GM21576 (cell line): Measurements from ENCODE around the gene MAEA.

ENCODE experiments used
- ATAC-seq: cut with Tn5 transposase; IDR thresholded peaks from one replicate; pipeline ENCODE4 v1.9.1; 2021; ENCODE audit warnings: mild to moderate bottlenecking, moderate library complexity; ENCODE audit not compliant: unreplicated experiment

The MAEA gene

DNA sequence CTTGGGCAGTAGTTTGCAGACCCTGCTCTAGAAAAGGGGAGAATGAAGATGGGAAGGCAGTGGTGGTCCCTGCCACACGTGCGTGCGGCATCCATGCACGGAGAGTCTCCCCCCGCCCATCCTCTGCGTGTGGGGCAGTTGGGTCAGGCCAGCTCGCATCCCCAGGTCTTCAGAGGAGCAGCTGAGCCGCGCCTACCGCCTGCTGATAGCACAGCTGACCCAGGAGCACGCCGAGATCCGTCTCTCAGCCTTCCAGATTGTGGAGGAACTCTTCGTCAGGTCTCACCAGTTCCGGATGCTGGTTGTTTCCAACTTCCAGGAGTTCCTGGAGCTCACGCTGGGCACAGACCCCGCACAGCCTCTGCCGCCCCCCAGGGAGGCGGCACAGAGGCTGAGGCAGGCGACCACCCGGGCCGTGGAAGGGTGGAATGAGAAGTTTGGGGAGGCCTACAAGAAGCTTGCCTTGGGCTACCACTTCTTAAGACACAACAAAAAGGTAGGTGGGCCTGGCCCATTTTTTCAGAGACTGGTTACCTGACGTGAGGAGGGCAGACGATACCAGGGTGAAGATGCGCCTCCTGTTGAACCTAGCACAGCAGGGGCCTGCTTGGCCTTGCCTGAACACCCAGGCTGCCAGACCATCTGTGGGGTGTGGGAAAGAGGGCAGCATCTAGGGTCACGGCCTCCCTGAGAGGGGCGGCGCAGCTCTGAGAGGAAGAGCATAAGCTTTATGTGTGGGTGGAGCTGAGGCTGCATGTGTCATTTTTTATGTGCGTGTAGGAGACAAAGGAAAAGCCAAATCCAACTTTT is 59.9 kb downstream of the MAEA start:
- no peak for ATAC-seq

DNA sequence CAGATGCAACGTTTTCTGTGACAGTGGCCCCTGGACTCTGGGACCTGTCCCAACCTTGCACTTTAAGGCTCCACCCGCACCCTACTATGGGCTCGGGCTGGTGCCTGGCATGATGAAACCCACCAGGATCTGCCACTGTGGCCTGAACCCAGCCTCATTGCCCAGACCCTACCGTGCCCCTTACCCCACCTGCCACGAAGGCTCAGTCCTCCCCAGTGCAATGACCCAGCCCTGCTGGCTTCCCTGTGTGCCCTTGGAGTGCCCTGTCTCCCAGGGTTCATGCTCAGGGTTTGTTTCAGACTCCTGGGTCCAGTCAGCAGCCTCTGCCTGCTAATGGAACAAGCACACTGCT is 60.5 kb downstream of the MAEA start:
- ATAC-seq = no peak

DNA sequence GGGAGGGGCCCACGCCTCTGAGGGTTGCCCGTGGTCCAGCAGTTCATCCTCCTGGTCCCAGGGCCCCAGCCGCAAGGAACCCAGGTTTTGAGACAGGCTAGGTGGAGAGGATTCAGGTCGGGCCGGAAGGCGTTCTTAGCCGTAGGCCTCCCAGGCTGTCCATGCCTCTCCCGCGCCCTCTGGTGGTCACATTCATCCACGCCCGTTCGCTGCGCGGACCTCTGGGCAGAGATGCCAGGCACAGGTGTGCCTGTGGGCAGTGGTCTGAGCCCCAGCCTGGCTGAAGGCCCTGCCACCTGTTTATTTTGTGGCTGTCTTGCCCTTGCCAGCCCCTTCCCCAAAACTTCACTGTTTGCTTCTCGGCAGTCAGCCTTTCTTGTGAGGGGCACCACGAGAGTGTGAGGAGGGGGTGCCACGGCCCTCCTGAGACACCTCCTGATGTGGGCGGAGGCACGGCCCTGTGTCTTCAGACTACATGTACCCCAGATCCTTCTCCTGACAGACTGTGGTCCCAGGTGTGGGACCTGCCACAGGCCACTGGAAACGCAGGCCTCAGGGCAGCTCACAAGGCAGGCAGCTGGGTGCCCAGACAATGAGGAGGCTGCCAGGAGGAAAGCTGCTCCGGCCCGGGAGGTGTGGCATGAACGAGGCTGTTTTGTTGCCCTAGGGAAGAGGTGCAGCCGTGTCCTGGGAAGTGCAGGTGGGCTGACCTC is 62.3 kb downstream of the MAEA start:
- no peak for ATAC-seq

DNA sequence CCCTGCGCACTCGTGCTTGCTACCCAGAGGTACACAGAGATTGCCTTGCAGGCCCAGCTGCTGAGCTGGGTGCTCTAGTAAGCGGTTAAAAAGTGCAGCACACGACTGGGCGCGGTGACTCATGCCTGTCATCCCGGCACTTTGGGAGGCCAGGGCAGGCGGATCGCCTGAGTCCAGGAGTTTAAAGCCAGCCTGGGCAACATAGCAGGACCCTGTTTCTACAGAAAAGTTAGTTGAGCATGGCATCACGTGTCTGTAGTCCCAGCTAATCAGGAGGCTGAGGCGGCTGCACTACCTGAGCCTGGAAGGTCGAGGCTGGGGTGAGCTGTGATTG is 62.8 kb downstream of the MAEA start:
- no peak for ATAC-seq

DNA sequence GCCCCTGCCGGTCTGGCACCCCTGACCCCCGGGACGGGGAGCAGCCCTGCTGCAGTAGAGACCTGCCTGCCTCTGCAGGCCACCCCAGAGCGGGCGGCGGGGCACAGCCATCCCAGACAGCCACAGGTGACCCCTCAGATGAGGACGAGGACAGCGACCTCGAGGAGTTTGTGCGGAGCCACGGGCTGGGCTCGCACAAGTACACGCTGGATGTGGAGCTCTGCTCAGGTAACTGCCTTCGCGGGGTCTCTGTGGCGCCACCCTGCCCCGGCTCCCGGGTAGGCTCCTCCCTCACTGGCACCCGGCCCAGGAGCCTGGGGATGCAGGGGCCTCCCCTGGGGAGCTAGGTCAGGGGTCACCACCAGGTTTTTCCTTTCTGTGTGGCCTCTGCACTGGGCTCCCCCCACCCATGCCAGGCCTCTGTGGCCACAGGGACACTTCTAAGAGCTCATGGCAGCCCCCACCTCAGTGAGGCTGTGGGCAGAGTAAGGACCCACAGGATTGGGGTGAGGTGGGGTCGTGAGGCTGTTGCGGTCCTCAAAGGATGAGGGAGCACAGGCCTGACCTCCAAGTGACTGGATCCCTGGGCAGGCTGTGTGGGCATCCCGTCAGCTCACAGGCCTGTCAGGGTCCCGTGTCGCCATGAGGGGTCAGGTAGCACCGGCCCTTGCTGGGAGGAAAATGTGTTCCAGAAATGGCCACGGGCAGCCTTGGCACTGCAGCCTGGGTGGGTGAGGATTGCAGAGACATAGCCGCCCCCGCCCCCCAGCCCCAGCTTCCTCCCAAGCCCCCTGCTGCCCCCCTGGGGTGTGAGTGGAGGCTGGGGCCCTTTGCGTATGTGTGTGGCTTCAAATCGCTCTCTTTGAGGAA is 63.7 kb downstream of the MAEA start:
- ATAC-seq = no peak

DNA sequence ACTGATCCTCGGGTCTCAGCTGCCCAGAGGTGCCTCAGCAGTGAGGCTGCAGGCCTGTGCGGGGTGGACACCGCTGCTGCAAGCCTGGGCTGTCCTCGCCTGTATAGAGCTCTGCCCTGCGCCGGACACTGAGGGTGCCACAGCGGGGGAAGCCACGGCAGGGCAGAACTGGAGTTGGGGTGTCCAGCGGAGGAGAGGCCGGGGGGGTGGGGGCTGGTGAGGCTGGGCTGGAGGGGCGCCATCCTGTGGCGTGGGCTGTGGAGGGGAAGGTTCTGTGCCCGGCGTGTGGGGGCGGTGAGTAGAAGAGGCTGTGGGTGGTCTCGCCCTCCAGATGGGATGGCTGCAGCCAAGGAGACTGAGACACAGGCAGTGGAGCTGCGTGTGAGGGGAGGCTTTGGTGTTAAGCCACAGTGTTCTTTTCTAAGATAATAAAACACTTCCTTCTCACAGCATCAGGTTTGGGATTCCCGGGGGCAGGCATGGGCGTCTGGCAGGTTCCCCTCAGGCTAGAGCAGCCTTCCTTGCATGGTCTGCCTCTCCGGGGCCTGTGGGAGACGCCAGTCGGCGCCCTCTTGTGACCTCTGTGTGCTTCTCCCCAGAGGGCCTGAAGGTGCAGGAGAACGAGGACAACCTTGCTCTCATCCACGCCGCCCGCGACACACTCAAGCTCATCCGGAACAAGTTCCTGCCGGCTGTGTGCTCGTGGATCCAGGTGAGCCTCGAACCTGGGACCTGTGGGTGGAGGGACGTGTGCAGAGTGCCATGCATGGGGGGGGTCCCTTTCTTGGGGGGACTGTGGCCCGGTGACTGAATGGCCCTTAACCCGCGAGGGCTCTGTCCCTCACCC is 64.7 kb downstream of the MAEA start:
- no peak for ATAC-seq

DNA sequence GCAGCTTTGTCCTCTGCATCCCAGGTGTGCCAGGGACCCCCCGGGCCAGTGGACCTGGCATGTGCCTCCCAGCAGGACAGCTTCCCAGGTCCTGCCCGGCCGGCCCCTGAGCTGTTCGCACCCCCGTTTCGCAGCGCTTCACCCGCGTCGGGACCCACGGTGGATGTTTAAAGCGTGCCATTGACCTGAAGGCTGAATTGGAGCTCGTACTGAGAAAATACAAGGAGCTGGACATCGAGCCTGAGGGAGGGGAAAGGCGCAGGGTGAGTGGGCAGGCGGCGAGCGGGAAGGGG is 65.2 kb downstream of the MAEA start:
- no peak for ATAC-seq

DNA sequence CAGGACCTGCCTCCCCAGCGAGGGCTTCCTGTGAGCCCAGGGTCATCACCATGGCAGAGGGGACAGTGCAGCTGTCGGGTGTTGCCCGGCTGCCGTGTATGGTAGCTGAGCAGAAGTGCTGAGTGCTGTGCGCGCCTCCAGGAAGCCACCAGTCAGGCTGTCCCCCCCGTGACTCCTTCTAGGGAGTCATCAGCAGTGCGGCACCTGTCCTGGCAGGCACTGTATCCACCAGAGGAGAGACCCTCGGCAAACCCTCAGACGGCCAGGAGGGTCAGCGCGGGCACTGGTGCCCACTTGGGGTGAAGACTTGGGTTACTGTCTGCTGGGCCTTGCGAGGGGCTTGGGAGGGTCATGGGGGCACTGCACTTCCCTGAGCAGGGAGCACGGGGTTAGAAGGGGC is 65.7 kb downstream of the MAEA start:
- no peak for ATAC-seq

DNA sequence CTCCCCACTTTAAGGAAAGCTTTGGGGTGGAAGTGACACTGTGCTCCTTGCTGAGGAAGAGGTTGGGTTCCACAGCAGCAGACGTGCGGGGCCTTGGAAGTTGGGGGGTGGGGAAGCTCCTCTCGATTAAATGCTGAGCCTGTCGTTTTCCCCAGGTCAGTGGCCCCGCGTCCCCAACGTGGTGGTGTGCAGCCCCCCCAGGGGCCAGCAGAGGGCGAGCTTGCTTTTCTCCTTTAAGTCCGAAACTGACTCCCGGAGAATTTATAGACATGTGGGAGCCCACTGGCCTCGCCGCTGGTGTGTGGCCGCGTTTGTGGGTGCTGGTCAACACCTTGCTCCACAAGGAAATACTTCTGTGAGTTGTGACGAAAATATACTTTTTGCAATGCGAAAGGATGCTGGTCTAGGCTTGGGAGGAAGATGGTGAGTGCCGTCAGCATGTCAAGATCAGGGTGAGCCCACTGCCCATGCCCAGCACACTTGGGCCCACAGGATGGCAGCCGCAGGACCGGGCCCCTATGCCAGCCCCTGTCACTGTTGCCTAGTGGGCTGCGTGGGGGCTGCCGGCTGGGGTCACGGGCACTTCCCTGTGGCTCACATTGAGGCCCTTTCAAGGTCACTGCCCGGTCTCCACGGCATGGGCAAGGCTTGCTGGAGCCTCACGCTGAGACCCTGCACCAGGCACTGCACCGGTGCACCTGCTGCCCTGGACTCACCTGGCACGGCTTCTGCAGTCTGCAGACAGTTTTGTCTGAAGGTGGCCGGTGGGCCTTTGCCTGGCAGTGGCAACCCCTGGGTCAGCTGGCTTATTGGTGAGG is 66.7 kb downstream of the MAEA start:
- ATAC-seq = no peak

DNA sequence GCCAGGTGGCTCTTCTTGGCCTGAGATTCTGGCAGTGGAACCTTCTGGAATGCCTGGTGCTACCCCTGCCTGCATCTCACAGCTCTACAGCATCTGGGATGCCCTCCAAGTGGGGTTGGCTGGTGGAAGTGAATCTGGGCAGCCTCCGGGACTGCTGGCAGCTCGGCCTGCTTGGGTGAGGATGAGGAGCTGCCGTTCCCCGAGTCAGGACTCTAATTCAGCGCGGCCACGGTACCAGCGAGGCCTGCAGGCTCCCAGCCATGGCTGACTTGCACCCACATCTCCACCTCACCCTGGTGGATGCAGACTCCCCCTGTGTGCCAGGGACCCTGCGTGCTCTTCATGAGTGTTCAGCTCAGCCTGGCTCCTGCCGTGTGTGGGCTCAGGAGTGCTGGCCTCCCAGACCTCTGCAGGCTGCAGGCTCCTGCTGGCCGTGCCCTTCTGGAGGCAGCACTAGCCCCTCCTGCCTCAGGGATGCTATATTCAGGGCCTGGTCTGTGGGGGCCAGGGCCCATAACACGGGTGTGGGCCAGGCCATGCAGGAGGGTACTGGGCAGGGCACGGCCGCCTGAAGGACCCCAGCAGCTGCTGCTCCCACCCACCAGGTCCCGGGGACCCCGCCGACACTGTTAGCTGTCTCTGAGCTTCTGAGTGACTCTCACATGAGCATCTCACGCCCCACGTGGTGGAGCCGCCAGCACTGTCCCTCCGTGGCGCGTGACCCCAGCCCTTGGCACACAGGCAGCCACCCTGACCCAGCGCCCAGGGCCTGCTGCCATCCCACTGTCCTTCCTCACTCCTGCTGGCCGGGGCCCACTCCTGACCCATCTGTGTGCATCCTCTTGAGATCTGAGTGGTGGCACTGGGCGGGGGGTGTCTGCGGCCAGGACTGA is 67.9 kb downstream of the MAEA start:
- no peak for ATAC-seq

DNA sequence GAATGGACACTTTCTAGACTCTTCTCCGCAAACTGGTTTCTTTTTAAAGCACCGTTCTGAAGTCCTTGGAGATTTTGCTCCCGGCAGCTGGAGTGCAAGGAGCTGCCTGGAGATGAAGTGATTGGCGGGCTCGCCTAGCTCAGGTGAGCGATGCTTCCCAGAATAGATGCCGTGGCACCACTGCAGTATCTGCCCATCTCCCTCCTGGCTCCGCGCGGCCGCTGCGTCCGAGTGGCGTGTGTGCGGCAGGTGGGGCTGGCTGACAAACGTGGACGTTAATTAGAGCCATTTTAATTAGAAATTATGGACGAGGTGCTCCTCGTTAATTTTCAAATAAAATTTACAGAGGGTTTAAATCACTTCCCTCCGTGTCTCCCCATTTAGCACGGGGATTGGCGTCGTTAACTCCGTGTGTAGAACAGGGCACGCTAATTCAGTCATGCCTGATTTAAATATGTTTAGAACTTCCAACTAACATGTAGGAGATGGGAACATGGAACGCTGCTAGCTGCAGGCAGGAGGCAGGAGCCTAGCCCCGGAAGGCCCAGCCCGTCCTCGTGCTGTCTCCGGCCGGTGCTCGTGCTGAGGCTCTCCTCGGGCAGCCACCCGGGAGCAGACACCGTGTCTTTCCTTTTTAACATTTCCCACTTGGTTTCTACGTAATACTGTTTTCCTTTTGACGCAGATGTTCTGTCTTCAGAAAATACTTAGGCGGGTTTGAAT is 68.9 kb downstream of the MAEA start:
- ATAC-seq = no peak

DNA sequence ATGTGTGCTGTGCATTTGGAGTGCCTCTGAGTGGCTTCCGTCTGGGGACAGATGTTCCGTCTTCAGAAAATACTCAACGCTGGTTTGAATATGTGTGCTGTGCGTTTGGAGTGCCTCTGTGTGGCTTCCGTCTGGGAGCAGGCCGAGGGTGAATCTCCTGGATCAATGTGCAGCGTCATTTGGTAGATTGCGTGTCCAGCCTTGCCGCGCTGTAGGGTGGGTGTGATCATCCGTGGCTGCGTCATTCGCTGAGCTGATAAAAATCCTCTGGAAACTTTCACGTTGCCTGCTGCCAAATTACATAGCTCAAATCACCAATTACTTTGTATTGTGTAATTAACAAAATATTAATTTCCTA is 69.4 kb downstream of the MAEA start:
- ATAC-seq = no peak

DNA sequence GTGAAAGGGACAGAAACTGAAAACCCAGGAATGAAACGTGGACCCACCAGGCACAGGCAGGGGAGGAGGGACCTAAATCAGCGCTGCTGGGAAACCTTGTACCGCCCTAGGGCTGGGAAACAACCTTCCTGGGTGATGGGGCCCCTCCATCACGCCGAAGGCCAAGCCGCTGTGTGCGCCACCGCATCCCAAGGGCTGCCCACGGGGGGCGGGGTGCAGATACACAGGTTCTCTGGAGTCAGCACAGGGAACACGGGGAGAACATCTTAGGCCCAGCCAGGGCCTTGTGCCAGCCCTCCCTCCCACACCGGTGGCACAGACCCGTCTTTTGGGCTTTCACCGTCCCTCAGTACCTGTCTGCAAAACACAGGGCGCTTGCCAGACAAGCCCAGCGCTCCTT is 70.3 kb downstream of the MAEA start:
- ATAC-seq = no peak

DNA sequence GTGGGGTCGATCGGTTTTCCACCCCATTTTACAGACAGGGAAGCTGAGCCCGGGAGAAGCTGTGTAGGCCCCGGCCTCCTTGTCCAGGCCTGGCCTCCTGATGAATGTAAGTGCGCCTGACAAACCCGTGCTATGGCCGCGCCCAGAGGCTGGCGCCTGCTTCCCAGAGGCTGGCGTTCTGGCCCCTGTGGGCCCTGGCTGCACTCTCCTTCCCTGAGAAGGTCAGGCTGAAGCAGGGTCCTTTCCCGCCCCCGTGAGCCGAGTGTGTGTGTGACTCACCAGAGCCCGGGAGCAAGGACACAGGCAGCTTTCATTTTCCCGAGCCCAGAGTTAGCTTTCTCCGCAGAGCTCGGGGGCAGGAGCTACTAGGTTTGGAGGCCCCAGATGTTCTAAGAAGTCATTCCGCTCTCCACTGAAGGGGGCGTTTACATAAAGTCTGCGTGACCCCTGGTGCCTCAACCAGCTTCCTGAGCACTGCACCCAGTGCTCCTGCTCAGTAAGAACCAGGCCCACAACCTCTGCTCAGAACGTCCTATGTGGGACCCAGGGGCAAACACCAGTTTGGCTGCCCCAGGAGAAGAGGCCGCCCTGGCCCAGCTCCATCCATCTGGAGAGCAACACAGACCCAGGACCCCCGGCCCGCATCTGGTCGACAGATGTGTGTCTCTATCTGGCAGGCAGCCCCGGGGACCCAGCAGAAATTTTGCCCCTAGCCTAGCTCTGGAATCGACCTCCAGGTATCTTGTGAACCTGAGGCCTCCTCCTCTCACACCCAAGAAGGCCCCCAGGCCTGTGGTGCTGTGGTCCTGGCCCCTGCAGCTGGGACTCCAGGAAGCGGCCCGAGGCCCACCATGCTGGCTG is 71.0 kb downstream of the MAEA start:
- ATAC-seq = no peak

DNA sequence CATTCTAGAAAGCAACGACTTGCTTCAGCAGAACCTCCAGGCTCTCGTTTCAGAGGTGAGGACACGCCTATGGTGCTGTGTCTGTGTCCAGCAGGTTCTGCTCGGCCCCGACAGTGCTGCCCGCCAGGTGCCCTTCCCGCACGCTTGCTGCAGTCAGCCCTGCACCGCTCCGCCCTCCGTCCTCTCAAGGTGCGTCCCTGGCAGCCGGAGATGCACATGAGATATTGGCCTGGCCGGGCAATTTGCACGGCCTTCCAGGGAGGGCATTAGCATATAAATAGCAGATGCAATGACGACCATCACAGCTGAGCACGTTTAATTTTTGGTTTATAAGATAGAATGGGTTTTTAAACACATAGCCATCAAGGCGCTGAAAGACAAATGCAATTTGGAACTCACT is 71.7 kb downstream of the MAEA start:
- no peak for ATAC-seq

DNA sequence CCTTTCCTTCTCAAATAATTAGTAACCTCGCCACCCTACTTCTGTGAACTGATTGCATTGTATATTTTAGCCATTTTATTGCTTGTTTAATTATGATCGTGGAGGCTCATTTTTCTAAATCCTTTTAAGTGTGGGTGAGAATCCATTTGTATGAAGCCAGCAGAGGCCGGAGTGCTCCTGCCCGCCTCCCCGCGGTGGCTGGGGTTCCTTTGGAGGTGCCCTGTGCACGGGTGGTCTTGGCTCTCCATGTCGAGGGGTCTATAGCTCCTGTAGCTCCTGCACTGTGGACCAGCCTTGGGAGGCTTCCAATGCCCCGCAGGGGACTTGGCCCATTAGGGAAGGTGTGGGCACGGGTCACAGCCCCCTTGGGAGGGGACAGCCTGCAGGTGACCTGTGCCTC is 72.4 kb downstream of the MAEA start:
- ATAC-seq = no peak

DNA sequence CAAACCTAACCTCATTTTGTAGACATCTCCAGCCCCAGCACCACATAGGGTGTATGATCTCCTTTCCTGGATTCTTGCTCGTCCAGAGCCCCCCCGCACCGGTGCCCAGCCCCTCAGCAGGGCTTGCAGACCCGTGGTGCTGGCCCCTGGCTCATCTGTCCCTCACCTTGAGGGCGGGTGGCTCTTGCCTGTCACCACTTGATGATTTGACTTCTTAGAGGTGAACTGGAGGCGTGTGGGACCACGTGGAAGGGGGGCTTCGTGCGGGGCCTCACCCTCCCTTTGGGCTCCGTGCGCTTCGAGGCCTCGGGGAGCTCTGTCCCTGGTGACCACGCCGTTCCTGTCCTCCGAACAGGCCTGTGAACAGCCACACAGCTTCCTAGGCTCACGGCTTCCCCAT is 72.8 kb downstream of the MAEA start:
- no peak for ATAC-seq

DNA sequence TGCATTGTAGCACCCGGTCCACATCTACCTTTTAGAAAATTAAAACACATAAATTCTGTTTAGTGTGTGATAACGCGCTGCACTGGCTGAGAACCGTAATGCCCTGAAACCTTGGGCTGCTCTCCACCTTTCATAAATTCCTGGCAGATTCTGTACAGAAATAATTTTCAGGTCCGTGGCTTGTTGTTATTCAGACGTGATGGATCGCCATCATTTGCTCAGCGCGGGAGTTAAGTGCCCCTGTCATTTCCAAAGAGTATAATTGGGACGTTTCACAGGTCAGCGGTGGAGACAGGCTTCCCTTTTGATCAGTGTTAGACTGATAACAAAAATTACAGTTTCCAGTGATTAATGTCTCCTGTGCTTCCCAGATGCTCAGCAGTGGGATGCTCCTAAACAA is 73.8 kb downstream of the MAEA start:
- no peak for ATAC-seq
